GM12891 (cell line): ENCODE measurements around the gene CEP152.

Experiments used
- PAX5 ChIP-seq: IDR thresholded peaks from 2 replicates; pipeline ENCODE4 v1.6.1; 2011; ENCODE audit warnings: low read length, moderate library complexity, mild to moderate bottlenecking; ENCODE audit not compliant: insufficient read depth, severe bottlenecking
- SPI1 ChIP-seq: IDR thresholded peaks from 2 replicates; pipeline ENCODE4 v1.6.1; 2011; ENCODE audit warnings: low read depth, low read length, control low read depth
- TAF1 ChIP-seq: IDR thresholded peaks from 2 replicates; pipeline ENCODE4 v1.6.1; 2011; ENCODE audit warnings: low read depth, low read length, control low read depth

DNA sequence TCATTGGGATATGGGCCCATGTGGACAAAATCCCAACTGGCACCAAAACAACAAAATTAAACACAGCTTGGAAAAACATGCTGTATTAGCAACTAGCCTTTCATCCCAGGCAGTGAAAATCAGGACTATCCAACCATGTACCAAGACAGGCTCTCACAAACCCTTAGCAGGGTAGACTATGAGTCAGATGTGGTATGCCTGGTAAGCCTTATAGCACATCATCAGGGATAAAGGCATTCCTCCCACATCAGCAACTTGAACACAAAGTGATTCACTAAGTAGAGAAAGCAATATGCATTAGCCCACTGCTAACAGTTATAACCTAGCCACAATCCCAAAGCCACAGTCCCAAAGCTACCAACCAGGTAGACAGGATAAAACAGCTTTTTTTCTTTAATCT is 8.0 kb downstream of the CEP152 start:
- no peak for TF ChIP-seq TAF1
- TF ChIP-seq PAX5 = no peak
- no peak for TF ChIP-seq SPI1
